Glutamatergic neuron (in vitro differentiated cells): Measurements from ENCODE around the gene TIFAB. TPM values are rescaled to one million over a fixed set of nuclear protein-coding genes. Genes with fewer than 3 reads are reported as not detected.
A peak's percentile ranks its signal among the peaks of the same experiment; 100 is the strongest.

Source experiments
- DNase-seq: peaks from one replicate; pipeline ENCODE4 v3.0.0; 2022
- H3K27ac Mint-ChIP-seq: one replicate; pipeline ENCODE4 v1.8.0; 2020; ENCODE audit warnings: mild to moderate bottlenecking, mixed read lengths, inconsistent platforms; ENCODE audit not compliant: unreplicated experiment
- H3K27me3 Mint-ChIP-seq: one replicate; pipeline ENCODE4 v1.8.0; 2020; ENCODE audit warnings: mild to moderate bottlenecking, moderate library complexity, mixed read lengths, inconsistent platforms; ENCODE audit not compliant: unreplicated experiment
- H3K36me3 Mint-ChIP-seq: one replicate; pipeline ENCODE4 v1.8.0; 2020; ENCODE audit warnings: mild to moderate bottlenecking, mixed read lengths, inconsistent platforms; ENCODE audit not compliant: unreplicated experiment
- H3K4me1 Mint-ChIP-seq: one replicate; pipeline ENCODE4 v1.8.0; 2020; ENCODE audit warnings: mild to moderate bottlenecking, low read depth, mixed read lengths, inconsistent platforms; ENCODE audit not compliant: unreplicated experiment
- H3K4me3 Mint-ChIP-seq: one replicate; pipeline ENCODE4 v1.8.0; 2020; ENCODE audit warnings: mild to moderate bottlenecking, mixed read lengths, inconsistent platforms; ENCODE audit not compliant: unreplicated experiment
- H3K9me3 Mint-ChIP-seq: one replicate; pipeline ENCODE4 v1.8.0; 2020; ENCODE audit warnings: mild to moderate bottlenecking, moderate library complexity, mixed read lengths, inconsistent platforms; ENCODE audit not compliant: unreplicated experiment
- CTCF ChIP-seq: fragments of 200-600 bp; sonication (generic); IDR thresholded peaks from one replicate; pipeline ENCODE4 v1.5.0; 2021; ENCODE audit not compliant: partially characterized antibody, unreplicated experiment
- total RNA-seq: library from RNA; stranded (reverse); fragmentation: NEBNext Ultra II Directional; extraction: Animal tissue kit (Norgen Biotek cat#: 25700); gene quantifications from one replicate; pipeline ENCODE4 v1.2.1, GENCODE V29; 2021; ENCODE audit not compliant: unreplicated experiment

Gene TIFAB
- total RNA-seq, 1 donor from 2014 or later, result not detected

DNA sequence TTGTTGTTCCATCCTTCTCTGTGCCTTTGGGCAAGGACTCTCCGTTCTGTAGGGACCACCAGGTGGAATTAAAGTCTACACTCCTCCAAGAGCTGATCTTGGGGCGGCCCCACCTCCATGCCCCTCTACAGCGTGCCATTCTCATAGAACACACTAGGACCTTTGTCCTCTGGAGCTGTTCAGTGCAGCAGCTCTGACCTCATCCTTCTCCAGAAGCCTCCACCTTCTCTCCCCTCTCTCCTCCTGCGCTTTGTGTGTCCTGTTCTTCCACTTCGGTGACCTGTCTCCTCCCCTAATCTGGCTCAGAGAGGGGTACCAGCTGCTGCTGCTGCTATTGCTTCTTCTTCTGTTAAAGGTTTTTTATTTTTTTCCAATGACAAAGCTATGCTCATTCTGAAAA is 51.3 kb downstream of the TIFAB start:
- Mint-ChIP-seq H3K4me3 (peak overlapping the region; percentile 90), H3K9me3 (peaks cover 1% of the 10 kb centered on the region), H3K36me3 (peaks cover 4% of the 10 kb centered on the region), H3K27me3 (peaks cover 10% of the 10 kb centered on the region), H3K27ac (no peak overlapping the region), H3K4me1 (peaks cover 14% of the 10 kb centered on the region)
- TF ChIP-seq CTCF, result no peak
- no peak for DNase-seq

DNA sequence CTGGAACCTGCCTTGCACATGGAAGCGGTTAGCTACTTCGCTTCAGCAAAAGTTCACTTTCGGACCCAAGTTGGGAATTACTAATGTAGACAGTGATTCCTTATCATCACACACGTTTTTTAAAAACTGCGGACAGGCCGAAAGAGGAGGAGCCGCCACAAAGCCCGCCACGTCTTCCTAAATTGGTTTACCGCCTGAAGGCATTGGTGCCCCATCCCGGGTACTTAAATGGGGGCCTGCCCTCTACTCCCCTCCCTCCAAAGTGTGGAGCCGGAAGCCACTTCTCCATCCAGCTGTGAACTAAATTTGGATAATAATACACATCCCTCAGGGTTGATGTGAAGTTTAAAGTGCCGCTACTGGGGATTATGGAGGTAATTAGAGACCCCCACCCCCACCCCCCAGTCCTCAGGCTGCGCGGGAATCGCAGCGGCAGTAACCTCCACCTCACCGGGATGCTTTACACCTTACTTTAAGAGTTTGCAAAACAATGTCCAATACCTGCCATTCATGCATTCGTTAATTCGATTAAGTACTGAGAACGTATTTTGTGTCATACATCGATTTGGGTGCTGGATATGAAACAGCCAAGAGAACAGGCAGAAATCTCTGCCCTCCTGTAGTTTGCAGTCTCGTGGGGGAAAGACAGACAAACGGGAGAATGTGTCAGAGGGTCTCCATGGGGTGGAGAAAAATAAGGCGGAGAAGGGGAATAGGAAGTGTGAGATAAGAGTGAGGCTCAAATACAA is 52.2 kb downstream of the TIFAB start:
- DNase-seq, result no peak
- H3K27ac Mint-ChIP-seq, result peak overlapping the region; percentile 18
- peaks cover 1% of the 10 kb centered on the region for H3K9me3 Mint-ChIP-seq
- peaks cover 23% of the 10 kb centered on the region for H3K4me1 Mint-ChIP-seq
- H3K36me3 Mint-ChIP-seq, result peaks cover 2% of the 10 kb centered on the region
- peak overlapping the region; percentile 90 for H3K4me3 Mint-ChIP-seq
- peaks cover 10% of the 10 kb centered on the region for H3K27me3 Mint-ChIP-seq
- TF ChIP-seq CTCF, result no peak

DNA sequence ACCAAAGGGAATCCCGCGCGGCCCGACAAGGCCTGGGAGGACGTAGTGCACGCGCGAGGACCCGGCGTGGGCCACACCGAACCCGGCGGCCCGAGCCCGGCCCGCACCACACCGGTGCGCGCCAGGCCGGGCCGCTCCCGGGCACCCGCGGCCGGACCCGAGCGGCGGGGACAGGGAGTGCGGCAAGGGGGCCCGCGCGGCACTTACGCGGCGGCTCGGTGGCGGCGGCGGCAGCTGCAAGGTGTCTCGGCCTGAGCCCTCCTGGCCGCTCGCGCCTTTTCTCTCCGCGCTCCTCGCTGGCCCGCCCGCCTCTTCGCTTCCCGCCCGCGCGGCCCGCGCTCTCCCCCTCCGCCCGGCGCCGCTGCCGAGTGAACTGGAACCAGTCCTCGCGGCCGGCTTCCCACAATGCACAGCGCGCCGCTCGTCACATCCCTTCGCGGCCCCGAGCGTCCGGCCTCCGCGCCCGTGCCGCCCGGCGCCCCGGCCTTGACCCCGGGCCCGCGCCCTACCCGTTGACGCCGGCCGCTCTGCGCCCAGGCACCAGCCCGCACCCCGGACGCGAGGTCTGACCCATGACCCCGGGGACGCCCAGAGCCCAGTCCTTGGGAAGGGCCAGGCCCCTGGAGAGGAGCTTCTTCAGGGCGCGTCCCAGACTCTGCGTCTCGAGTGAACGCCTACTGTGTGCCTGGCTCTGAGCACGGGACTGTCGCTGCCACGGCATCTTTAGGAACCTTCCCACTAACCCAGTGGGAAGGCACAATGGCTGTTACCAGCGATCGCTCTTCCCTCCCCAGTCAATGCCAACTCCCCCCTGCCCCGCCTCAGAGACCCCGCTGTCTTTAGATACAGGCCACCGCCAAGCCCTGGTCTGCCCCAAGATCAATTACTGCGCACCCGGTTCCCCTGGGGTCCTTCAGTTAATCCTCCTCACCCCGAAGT is 53.0 kb downstream of the TIFAB start, which contains the start of gene MACROH2A1:
Gene MACROH2A1 (minus strand): TSS at position 377 of the 939 bp plus-strand sequence. CDS start 10,138 bp downstream, outside the sequence.
- peak within 1 kb of the TSS; percentile 49 for H3K27ac Mint-ChIP-seq
- H3K9me3 Mint-ChIP-seq, result peaks cover 1% of the 10 kb centered on the region
- peak within 1 kb of the TSS; percentile 90 for H3K4me3 Mint-ChIP-seq
- H3K4me1 Mint-ChIP-seq, result peaks cover 24% of the 10 kb centered on the region
- H3K36me3 Mint-ChIP-seq, result no peaks in the 10 kb centered on the region
- no peak for TF ChIP-seq CTCF
- H3K27me3 Mint-ChIP-seq, result peaks cover 10% of the 10 kb centered on the region
- peak; percentile 92 for DNase-seq

GRCh38 chr5:135398160-135398854 is 53.8 kb downstream of the TIFAB start:
- DNase-seq, result peak; percentile 40
- peaks cover 25% of the 10 kb centered on the region for H3K4me1 Mint-ChIP-seq
- H3K27ac Mint-ChIP-seq, result peak overlapping the region; percentile 49

More at GRCh38 chr5:135398160-135398854, 53.8 kb downstream of the TIFAB start:
- H3K36me3 Mint-ChIP-seq, result no peaks in the 10 kb centered on the region
- peaks cover 1% of the 10 kb centered on the region for H3K9me3 Mint-ChIP-seq
- no peak for TF ChIP-seq CTCF
- H3K4me3 Mint-ChIP-seq, result peak overlapping the region; percentile 81
- peaks cover 8% of the 10 kb centered on the region for H3K27me3 Mint-ChIP-seq

Other genes with a start within 250 kb of the TIFAB start
- 215 TPM for gene MACROH2A1, start 53.1 kb downstream of the TIFAB start, total RNA-seq
- gene DCANP1, start 5.0 kb downstream of the TIFAB start, total RNA-seq, result not detected
- gene NEUROG1, start 83.6 kb upstream of the TIFAB start, total RNA-seq, result 222 TPM
- gene CXCL14, start 126.6 kb upstream of the TIFAB start, total RNA-seq, result 0.32 TPM